HepG2 (cell line): ENCODE results near the gene LIN7A. TPM values are rescaled to one million over a fixed set of nuclear protein-coding genes. Genes with fewer than 3 reads are reported as not detected.

ENCODE experiments used
- DPF2 ChIP-seq: sonication (generic); formaldehyde crosslinking; IDR thresholded peaks from 2 replicates; pipeline ENCODE4 v1.4.0; 2020; ENCODE audit warnings: mild to moderate bottlenecking, low read depth, missing genetic modification reagents, borderline replicate concordance
- ELF4 ChIP-seq: sonication (generic); formaldehyde crosslinking; IDR thresholded peaks from 2 replicates; pipeline ENCODE4 v1.5.0; 2020; ENCODE audit warnings: missing genetic modification reagents, mild to moderate bottlenecking, moderate library complexity, borderline replicate concordance
- KAT2B ChIP-seq: fragments of 150-350 bp; IDR thresholded peaks from 2 replicates; pipeline ENCODE4 v1.6.1; 2014; ENCODE audit warnings: low read depth, low read length, borderline replicate concordance
- KLF11 ChIP-seq: IDR thresholded peaks from 2 replicates; pipeline ENCODE4 v1.6.1; 2016; ENCODE audit warnings: missing compliant biosample characterization
- KLF6 ChIP-seq: IDR thresholded peaks from 2 replicates; pipeline ENCODE4 v1.8.0; 2016; ENCODE audit warnings: missing biosample characterization, missing genetic modification reagents
- MATR3 ChIP-seq: sonication (generic); formaldehyde crosslinking; IDR thresholded peaks from 2 replicates; pipeline ENCODE4 v1.4.0; 2020; ENCODE audit warnings: missing genetic modification reagents
- MIER2 ChIP-seq: IDR thresholded peaks from 2 replicates; pipeline ENCODE4 v1.6.1; 2016; ENCODE audit warnings: missing biosample characterization, missing genetic modification reagents
- MTF1 ChIP-seq: sonication (generic); formaldehyde crosslinking; IDR thresholded peaks from 2 replicates; pipeline ENCODE4 v1.5.0; 2020; ENCODE audit warnings: missing genetic modification reagents
- NBN ChIP-seq: fragments of 450-650 bp; conservative IDR thresholded peaks from 2 replicates; pipeline ENCODE4 v1.6.1; 2017
- NR2F1 ChIP-seq, 2 experiments: fragments of 450-650 bp in 1 of 2; formaldehyde crosslinking in 1 of 2; IDR thresholded peaks; 2 replicates each; pipeline versions ENCODE4 v1.5.0 to v1.6.1; 2016 to 2020; ENCODE audit warnings: mild to moderate bottlenecking in 1 of 2, missing compliant biosample characterization in 1 of 2, missing genetic modification reagents in 1 of 2, moderate library complexity in 1 of 2
- NR2F2 ChIP-seq: IDR thresholded peaks from 2 replicates; pipeline ENCODE4 v1.6.1; 2012; ENCODE audit warnings: low read depth, inconsistent platforms, borderline replicate concordance
- POLR2A ChIP-seq, 2 experiments: IDR thresholded peaks; 2 replicates each; pipeline ENCODE4 v1.6.1; 2011; ENCODE audit warnings: low read depth in 2 of 2, low read length in 2 of 2, mild to moderate bottlenecking in 1 of 2, moderate library complexity in 1 of 2; ENCODE audit not compliant: insufficient read depth in 1 of 2
- RARG ChIP-seq: sonication (generic); formaldehyde crosslinking; IDR thresholded peaks from 2 replicates; pipeline ENCODE4 v1.4.0; 2020; ENCODE audit warnings: low read depth, mild to moderate bottlenecking, missing genetic modification reagents
- RFX1 ChIP-seq: fragments of 450-650 bp; IDR thresholded peaks from 2 replicates; pipeline ENCODE4 v1.6.1; 2017
- SMYD3 ChIP-seq: sonication (generic); formaldehyde crosslinking; IDR thresholded peaks from 2 replicates; pipeline ENCODE4 v1.8.1; 2023; ENCODE audit warnings: mild to moderate bottlenecking, missing genetic modification reagents
- SNAPC2 ChIP-seq: sonication (generic); formaldehyde crosslinking; IDR thresholded peaks from 2 replicates; pipeline ENCODE4 v1.8.1; 2022; ENCODE audit warnings: mild to moderate bottlenecking, missing genetic modification reagents
- STAT5B ChIP-seq: sonication (generic); formaldehyde crosslinking; IDR thresholded peaks from 2 replicates; pipeline ENCODE4 v1.4.0; 2020; ENCODE audit warnings: missing genetic modification reagents
- TBX3 ChIP-seq: fragments of 450-650 bp; IDR thresholded peaks from 2 replicates; pipeline ENCODE4 v1.6.1; 2017; ENCODE audit warnings: antibody characterized with exemption, mild to moderate bottlenecking, inconsistent platforms, borderline replicate concordance
- TOPORS ChIP-seq: sonication (generic); formaldehyde crosslinking; IDR thresholded peaks from 2 replicates; pipeline ENCODE4 v1.8.0; 2023; ENCODE audit warnings: mild to moderate bottlenecking, missing genetic modification reagents
- U2AF1 ChIP-seq: fragments of 200-400 bp; formaldehyde crosslinking; optimal IDR thresholded peaks from 2 replicates; pipeline ENCODE3; 2017; ENCODE audit warnings: mild to moderate bottlenecking, low read depth, low read length
- ZBTB38 ChIP-seq: sonication (generic); formaldehyde crosslinking; IDR thresholded peaks from 2 replicates; pipeline ENCODE4 v1.5.1; 2020; ENCODE audit warnings: mild to moderate bottlenecking, missing genetic modification reagents
- ZC3H4 ChIP-seq: sonication (generic); formaldehyde crosslinking; IDR thresholded peaks from 2 replicates; pipeline ENCODE4 v1.4.0; 2020; ENCODE audit warnings: missing genetic modification reagents, borderline replicate concordance
- ZFY ChIP-seq: sonication (generic); formaldehyde crosslinking; IDR thresholded peaks from 2 replicates; pipeline ENCODE4 v1.4.0; 2020; ENCODE audit warnings: missing genetic modification reagents
- ZNF333 ChIP-seq: sonication (generic); formaldehyde crosslinking; IDR thresholded peaks from 2 replicates; pipeline ENCODE4 v1.4.0; 2020; ENCODE audit warnings: mild to moderate bottlenecking, missing genetic modification reagents, borderline replicate concordance
- ZNF33A ChIP-seq: sonication (generic); formaldehyde crosslinking; IDR thresholded peaks from 2 replicates; pipeline ENCODE4 v1.5.1; 2020; ENCODE audit warnings: missing genetic modification reagents, mild to moderate bottlenecking, moderate library complexity, borderline replicate concordance
- ZNF552 ChIP-seq: sonication (generic); formaldehyde crosslinking; IDR thresholded peaks from 2 replicates; pipeline ENCODE4 v1.9.0; 2022; ENCODE audit warnings: missing genetic modification reagents, mild to moderate bottlenecking, borderline replicate concordance
- ZNF619 ChIP-seq: sonication (generic); formaldehyde crosslinking; IDR thresholded peaks from 2 replicates; pipeline ENCODE4 v1.4.0; 2020; ENCODE audit warnings: mild to moderate bottlenecking, missing genetic modification reagents
- ZNF782 ChIP-seq: sonication (generic); formaldehyde crosslinking; IDR thresholded peaks from 2 replicates; pipeline ENCODE4 v1.4.0; 2020; ENCODE audit warnings: missing genetic modification reagents, mild to moderate bottlenecking, borderline replicate concordance
- ZSCAN12 ChIP-seq: sonication (generic); formaldehyde crosslinking; IDR thresholded peaks from 2 replicates; pipeline ENCODE4 v1.9.0; 2021; ENCODE audit warnings: mild to moderate bottlenecking, missing genetic modification reagents
- polyA plus RNA-seq, 8 experiments: library from polyadenylated mRNA; depleted of rRNA in 3 of 8; stranded (reverse) in 7 of 8; unstranded in 1 of 8; fragments of >200 nt; fragmentation: Illumina TruSeq in 4 of 8; extraction: Trizol in 4 of 8; gene quantifications; 2 replicates each; pipeline versions ENCODE4 v1.2.1 to v1.2.3, GENCODE V29; 2011 to 2016; ENCODE audit warnings: low read depth in 4 of 8, missing spikeins in 1 of 8, mixed read lengths in 1 of 8; ENCODE audit not compliant: insufficient read depth in 1 of 8
- total RNA-seq, 5 experiments: library from RNA; depleted of rRNA; stranded (reverse); fragments of >200 nt; fragmentation: Illumina TruSeq; extraction: Trizol; gene quantifications; 2 replicates each; pipeline ENCODE4 v1.2.3, GENCODE V29; 2016; ENCODE audit warnings: low read depth in 1 of 5
- TF ChIP-seq, protein P1 (sequence below): sonication (generic); formaldehyde crosslinking; IDR thresholded peaks from 2 replicates; pipeline ENCODE4 v1.8.1; 2023; ENCODE audit warnings: mild to moderate bottlenecking, moderate library complexity, missing genetic modification reagents
- TF ChIP-seq, protein P2 (sequence below): sonication (generic); formaldehyde crosslinking; IDR thresholded peaks from 2 replicates; pipeline ENCODE4 v1.5.1; 2020; ENCODE audit warnings: mild to moderate bottlenecking, moderate library complexity, missing genetic modification reagents
- TF ChIP-seq, protein P3 (sequence below): sonication (generic); formaldehyde crosslinking; IDR thresholded peaks from 2 replicates; pipeline ENCODE4 v1.4.0; 2020; ENCODE audit warnings: missing genetic modification reagents

LIN7A gene
- total and polyA plus RNA-seq, 2 of the 13 experiments (the other 11 are each of a cell fraction or from before 2014, with no cell fraction given), result 18.5 to 19.2 TPM

DNA sequence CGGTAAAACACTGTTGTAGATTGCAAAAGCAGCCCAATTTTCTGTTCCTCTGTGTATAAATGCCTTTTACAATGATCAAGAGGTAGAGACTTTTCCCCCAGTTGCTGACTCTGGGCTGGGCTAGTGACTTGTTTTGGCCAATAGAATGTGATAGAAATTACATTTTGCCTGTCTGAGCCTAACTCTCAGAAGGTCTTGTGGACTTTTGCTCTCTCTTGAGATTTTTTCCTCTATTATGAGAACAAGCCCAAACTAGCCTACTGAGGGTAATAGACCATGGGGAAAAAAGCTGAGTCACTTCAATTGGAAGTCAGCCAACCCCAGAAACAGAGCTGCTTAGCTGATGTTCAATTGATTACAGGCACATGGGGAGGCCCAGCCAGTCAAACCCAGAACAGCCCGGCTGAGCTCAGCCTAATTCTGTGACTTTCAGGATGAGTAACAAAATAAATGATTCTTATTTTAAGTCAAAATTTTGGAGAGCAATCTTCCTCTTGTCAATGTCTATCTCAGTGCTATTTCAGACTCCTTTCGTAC lies 159.7 kb downstream of the LIN7A start (continued):
- TF ChIP-seq KAT2B (no peak), DPF2 (CRISPR knock-in tag) (no peak), U2AF1 (no peak), ZBTB38 (CRISPR knock-in tag) (no peak), TOPORS (CRISPR knock-in tag) (no peak), ZNF619 (no peak), ZNF333 (CRISPR knock-in tag) (no peak), ZNF782 (CRISPR knock-in tag) (no peak), ZSCAN12 (CRISPR knock-in tag) (no peak), NBN (no peak), NR2F1 (CRISPR knock-in tag; IDR thresholded peaks at IDR 0.05) (no peak), STAT5B (no peak), SMYD3 (CRISPR knock-in tag) (no peak), SNAPC2 (CRISPR knock-in tag) (no peak), RARG (no peak), RFX1 (no peak), ZNF33A (CRISPR knock-in tag) (peak; percentile 67; the same call in 1 of the 2 replicates), ZC3H4 (CRISPR knock-in tag) (no peak), NR2F2 (no peak), MIER2 (CRISPR knock-in tag) (no peak), MTF1 (CRISPR knock-in tag) (no peak), ELF4 (CRISPR knock-in tag) (no peak), ZNF552 (CRISPR knock-in tag) (no peak), MATR3 (CRISPR knock-in tag) (no peak), POLR2A (IDR thresholded peaks at IDR 0.05; ENCODE audit: insufficient read depth in 1 of 2, low read depth in 2 of 2, low read length in 2 of 2) (no peak), TBX3 (no peak), ZFY (CRISPR knock-in tag) (peak; percentile 68), KLF6 (CRISPR knock-in tag) (no peak), KLF11 (CRISPR knock-in tag) (no peak)
- TF ChIP-seq, protein P1, sequence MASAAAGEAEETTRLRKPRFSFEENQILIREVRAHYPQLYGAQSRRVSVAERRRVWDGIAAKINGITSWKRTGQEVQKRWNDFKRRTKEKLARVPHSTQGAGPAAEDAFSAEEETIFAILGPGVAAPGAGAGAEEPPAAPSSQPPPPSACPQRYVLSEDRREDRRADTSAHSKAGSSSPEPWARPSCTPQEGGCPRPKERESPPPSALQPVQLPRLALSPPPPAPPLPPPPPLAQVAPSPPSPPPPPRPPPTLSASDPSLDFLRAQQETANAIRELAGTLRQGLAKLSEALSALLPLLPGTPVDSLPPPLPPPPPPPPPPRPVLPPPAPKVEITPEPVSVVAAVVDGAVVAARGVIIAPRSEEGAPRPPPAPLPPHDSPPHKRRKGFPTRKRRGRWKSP, result 0 out of 2 replicates have a peak, but pooled peaks have one; percentile 51
- TF ChIP-seq, protein P2, sequence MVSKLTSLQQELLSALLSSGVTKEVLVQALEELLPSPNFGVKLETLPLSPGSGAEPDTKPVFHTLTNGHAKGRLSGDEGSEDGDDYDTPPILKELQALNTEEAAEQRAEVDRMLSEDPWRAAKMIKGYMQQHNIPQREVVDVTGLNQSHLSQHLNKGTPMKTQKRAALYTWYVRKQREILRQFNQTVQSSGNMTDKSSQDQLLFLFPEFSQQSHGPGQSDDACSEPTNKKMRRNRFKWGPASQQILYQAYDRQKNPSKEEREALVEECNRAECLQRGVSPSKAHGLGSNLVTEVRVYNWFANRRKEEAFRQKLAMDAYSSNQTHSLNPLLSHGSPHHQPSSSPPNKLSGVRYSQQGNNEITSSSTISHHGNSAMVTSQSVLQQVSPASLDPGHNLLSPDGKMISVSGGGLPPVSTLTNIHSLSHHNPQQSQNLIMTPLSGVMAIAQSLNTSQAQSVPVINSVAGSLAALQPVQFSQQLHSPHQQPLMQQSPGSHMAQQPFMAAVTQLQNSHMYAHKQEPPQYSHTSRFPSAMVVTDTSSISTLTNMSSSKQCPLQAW (CRISPR knock-in tag), result no peak
- TF ChIP-seq, protein P3, sequence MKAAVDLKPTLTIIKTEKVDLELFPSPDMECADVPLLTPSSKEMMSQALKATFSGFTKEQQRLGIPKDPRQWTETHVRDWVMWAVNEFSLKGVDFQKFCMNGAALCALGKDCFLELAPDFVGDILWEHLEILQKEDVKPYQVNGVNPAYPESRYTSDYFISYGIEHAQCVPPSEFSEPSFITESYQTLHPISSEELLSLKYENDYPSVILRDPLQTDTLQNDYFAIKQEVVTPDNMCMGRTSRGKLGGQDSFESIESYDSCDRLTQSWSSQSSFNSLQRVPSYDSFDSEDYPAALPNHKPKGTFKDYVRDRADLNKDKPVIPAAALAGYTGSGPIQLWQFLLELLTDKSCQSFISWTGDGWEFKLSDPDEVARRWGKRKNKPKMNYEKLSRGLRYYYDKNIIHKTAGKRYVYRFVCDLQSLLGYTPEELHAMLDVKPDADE (CRISPR knock-in tag), result no peak
